Fibroblast of mammary gland (primary cell): ENCODE results near the gene BAIAP3.

Experiments
- DNase-seq: peaks from one replicate; pipeline ENCODE4 v3.0.0-alpha.2; 2010; ENCODE audit warnings: low read depth
- H3K4me3 ChIP-seq: 2 replicates; pipeline ENCODE4 v1.5.1; 2011; ENCODE audit warnings: low read depth, mild to moderate bottlenecking, low read length, moderate library complexity; ENCODE audit not compliant: control insufficient read depth
- TF ChIP-seq, protein P1 (sequence below): conservative IDR thresholded peaks from 2 replicates; pipeline ENCODE4 v1.5.1; 2011; ENCODE audit warnings: low read depth, low read length, inconsistent platforms; ENCODE audit not compliant: control insufficient read depth, insufficient read depth

BAIAP3 gene

DNA sequence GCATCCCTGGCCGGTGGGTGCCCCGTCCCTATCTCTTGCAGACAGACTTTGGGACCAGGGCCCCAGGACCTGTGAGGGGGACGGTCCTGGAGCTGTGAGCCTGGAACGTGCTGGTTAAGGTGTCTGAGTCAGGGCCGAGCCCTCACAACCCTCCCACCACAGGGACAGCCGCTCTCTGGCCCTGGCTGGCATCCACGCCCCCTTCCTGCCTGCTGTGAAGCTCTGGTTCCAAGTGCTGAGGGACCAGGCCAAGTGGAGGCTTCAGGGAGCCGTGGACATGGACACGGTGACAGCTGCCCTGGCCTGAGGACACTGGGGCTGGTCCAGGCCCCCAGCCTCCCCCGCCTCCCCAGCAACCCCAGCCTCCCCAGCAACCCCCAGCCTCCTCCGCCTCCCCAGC, 11.6 kb downstream of the BAIAP3 start:
- TF ChIP-seq, protein P1, sequence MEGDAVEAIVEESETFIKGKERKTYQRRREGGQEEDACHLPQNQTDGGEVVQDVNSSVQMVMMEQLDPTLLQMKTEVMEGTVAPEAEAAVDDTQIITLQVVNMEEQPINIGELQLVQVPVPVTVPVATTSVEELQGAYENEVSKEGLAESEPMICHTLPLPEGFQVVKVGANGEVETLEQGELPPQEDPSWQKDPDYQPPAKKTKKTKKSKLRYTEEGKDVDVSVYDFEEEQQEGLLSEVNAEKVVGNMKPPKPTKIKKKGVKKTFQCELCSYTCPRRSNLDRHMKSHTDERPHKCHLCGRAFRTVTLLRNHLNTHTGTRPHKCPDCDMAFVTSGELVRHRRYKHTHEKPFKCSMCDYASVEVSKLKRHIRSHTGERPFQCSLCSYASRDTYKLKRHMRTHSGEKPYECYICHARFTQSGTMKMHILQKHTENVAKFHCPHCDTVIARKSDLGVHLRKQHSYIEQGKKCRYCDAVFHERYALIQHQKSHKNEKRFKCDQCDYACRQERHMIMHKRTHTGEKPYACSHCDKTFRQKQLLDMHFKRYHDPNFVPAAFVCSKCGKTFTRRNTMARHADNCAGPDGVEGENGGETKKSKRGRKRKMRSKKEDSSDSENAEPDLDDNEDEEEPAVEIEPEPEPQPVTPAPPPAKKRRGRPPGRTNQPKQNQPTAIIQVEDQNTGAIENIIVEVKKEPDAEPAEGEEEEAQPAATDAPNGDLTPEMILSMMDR = no peak
- no peak for DNase-seq
- no peak overlapping the region for H3K4me3 ChIP-seq

DNA sequence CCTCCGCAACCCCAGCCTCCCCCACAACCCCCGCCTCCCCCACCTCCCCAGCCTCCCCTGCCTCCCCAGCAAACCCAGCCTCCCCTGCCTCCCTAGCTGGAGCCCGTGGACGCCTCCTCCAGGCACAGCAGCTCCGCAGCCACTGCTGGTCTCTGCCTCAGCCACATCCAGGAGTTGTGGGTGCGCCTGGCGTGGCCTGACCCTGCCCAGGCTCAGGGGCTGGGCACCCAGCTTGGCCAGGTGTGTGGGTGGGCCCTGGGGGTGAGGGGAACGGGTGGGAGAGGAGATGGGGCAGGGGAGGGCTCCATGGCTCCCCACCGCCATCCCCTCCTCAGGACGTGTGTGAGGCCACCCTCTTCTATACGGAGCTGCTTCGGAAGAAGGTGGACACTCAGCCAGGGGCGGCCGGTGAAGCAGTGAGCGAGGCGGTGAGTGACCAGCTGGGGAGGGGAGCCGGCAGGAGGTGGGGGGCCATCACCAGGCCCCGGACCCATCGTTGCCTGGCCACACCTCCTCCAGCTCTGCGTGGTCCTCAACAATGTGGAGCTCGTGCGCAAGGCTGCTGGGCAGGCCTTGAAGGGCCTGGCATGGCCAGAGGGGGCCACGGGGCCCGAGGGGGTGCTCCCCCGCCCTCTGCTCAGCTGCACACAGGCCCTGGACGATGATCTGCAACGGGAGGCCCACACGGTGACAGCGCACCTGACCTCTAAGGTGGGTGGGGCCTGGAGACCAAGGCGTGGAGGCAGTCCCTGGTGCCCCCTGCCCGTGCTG, 12.4 kb downstream of the BAIAP3 start:
- H3K4me3 ChIP-seq = no peak overlapping the region
- TF ChIP-seq, protein P1 = no peak
- no peak for DNase-seq

DNA sequence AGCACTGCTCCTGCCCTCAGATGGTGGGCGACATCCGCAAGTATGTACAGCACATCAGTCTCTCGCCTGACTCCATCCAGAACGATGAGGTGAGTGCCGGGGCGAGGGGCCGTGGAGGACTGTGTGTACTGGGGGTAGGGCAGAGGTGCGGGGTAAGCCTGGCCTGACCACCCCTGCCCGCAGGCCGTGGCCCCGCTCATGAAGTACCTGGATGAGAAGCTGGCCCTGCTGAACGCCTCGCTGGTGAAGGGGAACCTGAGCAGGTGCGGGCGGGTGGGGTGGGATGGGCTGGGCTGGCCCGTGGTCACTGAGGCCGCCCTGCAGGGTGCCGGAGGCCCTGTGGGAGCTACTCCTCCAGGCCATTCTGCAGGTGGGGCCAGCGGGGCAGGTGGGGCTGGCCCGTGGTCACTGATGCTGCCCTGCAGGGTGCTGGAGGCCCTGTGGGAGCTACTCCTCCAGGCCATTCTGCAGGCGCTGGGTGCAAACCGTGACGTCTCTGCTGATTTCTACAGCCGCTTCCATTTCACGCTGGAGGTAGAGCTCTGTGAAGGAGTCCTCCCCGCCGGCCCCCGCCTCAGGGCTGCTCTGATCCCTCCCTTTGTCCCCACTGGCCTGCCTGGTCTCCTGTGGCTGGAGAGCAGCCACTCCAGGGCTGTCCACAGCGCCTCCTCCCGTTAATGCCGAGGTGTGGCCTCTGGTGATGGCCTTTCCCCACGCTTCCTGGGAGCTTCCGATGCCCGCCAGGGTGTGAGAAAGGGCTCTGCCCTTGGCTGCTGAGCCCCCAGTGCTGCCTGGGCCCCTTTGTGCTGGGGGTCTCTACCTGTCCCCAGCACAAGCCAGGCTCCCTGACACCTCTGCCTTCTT, 13.2 kb downstream of the BAIAP3 start:
- DNase-seq = peak; percentile 20
- H3K4me3 ChIP-seq = no peak overlapping the region
- TF ChIP-seq, protein P1 = peak; percentile 32

DNA sequence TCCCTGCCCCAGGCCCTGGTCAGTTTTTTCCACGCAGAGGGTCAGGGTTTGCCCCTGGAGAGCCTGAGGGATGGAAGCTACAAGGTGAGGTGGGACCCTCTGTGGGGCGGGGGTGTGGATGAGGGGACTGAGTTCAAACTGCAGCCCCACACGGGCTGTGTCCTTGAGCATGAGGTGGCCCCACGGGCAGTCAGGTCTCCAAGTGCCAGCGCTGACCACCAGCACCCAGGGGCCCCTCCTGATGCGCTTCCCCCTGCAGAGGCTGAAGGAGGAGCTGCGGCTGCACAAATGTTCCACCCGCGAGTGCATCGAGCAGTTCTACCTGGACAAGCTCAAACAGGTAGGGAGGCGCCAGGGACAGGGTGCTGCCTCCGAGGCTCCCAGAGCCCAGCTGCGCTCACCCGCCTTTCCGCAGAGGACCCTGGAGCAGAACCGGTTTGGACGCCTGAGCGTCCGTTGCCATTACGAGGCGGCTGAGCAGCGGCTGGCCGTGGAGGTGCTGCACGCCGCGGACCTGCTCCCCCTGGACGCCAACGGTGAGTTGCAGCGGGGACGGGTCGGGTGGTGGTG, 13.9 kb downstream of the BAIAP3 start:
- DNase-seq = no peak
- H3K4me3 ChIP-seq = no peak overlapping the region
- TF ChIP-seq, protein P1 = no peak

DNA sequence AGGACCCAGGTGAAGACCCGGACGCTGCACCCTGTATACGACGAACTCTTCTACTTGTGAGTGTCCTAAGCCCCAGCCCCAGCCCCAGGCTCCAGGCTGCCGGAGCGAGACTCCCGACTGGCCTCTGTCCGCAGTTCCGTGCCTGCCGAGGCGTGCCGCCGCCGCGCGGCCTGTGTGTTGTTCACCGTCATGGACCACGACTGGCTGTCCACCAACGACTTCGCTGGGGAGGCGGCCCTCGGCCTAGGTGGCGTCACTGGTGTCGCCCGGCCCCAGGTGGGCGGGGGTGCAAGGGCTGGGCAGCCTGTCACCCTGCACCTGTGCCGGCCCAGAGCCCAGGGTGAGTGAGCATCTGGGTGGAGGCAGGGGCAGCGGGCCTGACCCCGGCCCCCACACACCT, 14.5 kb downstream of the BAIAP3 start:
- TF ChIP-seq, protein P1 = no peak
- no peak for DNase-seq

DNA sequence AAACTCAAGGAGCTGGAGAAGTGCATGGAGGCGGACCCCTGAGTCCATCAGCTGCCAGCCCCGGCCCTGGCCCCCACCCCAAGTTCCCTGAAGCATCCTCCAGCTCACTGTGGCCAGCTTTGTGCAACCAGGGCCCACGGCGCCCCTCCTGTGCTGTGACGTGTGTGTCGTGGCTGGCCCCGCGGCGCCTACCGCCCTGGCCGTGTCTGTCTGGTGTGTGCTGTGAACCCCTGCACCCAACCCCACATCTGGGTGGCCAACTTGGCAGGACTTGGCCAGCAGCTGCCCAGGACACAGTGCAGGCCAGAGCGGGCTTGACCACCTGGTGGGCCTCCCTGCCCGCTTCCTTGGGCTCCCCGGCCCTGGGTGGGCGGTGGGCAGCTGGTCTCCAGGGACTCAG, 15.0 kb downstream of the BAIAP3 start:
- H3K4me3 ChIP-seq = no peak overlapping the region
- TF ChIP-seq, protein P1 = no peak
- no peak for DNase-seq

More for the DNA sequence above, 14.5 kb downstream of the BAIAP3 start:
- H3K4me3 ChIP-seq = no peak overlapping the region
